HG02885 (cell line): ENCODE measurements around the gene HMCES.

Experiments used
- ATAC-seq: cut with Tn5 transposase; IDR thresholded peaks from one replicate; pipeline ENCODE4 v1.9.1; 2021; ENCODE audit warnings: mild to moderate bottlenecking; ENCODE audit not compliant: unreplicated experiment, poor library complexity

The HMCES gene

DNA sequence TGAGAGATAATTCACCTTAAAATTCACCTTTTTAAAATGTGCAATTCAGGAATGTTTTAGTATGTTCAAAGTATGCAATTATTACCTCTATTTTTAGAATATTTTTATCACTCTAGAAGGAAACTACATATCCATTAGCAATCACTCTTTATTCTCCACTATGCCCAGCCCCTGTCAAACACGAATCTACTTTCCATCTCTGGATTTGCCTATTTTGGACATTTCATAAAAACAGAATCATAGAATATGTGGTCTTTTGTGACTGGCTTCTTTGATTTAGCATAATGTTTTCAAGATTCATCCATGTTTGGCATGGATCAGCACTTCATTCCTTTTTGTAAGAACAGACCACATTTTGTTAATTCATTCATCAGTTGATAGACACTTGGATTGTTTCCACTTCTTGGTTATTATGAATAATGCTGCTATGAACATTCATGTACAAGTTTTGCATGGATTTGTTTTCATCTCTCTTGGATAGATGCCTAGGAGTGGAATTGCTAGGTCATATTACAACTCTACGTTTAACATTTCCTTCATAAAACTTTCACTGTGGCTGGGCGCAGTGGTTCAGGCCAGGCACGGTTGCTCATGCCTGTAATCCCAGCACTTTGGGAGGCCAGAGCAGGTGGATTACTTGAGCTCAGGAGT is 12.7 kb downstream of the HMCES start:
- ATAC-seq = no peak

- ATAC-seq = no peak
These were observed 16.6 kb downstream of the HMCES start for GRCh38 chr3:129295286-129295685.

GRCh38 chr3:129304146-129304961 is 25.7 kb downstream of the HMCES start:
- ATAC-seq = no peak

GRCh38 chr3:129304962-129305222 is 26.2 kb downstream of the HMCES start:
- no peak for ATAC-seq

DNA sequence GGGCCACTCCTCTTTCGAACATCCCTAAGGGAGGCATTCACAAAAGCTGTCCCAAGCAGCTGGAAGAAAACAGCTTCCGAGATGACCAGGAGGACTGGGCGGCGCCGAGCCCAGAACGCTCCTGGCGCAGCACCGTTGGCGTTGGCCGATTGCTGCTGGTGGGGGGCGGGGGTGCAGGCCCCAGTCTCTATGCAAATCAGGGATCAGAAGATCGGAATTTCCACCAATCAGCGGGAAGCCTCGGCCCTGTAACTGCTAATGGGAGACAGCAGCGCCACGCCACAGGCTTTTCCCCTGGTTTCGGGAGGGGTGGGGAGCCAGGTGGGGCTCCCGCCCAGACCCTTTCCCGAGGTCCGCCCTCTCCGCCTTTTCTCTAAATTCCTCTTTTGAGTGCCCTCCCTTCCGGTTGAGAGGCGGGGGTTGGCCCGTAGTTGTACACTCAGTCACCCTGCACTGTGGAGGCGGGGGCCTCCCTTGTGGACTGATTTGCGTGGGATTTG is 27.0 kb downstream of the HMCES start:
- no peak for ATAC-seq

DNA sequence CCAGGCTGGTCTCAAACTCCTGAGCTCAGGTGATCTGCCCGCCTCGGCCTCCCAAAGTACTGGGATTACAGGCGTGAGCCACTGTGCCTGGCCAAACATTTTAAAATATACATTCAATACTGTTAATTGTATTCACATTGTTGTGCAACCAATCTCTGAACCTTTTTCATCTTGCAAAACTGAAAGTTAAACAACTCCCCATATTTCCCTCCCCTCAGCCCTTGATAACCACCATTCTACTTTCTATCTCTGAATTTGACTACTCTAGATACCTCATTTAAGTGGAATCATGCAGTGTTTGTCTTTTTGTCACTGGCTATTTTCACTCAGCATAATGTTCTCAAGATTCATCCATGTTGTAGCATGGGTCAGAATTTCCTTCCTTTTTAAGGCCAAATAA is 30.0 kb downstream of the HMCES start:
- ATAC-seq = no peak

DNA sequence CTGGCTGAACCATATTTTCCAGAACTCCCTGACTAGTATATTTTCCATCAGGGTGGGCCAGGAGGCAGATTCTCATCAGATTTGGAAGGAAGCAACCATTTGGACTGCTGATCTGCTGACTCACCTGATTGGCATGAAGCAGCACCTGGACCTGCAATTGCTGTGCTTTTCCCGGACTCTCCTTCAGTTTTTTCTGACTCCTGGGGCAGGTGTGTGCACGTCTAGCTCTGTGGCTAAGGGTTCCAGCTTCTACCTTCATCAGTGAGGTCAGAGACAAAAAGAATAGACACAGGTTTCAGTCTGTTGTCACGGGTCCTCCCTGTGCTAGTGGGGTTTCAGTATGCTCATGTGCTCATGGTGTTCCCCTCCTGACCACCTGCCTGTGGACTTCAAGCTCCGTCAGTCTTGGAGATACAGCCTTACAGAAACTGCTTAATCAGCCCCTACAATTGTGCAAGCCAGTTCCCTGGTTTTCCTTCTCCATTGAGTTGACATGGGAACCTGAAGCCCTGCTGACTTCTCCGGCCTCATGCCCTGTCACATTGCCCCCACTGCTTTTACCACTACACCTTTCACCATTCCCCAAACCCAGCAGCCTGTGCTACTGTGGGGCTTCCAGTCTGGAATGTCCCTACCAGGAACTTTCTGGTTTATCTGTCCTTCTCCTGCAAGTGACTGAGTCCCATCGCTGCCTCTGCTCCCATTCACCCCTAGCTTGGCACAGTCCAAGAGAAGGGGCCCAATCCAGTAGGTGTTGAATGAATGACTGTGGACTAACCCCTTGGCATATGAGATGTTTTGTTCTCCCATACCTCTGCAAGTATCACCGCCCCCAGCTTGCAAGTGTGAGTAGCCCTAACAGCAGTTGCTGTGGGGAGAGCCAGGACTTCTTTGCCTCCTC is 31.7 kb downstream of the HMCES start:
- no peak for ATAC-seq

DNA sequence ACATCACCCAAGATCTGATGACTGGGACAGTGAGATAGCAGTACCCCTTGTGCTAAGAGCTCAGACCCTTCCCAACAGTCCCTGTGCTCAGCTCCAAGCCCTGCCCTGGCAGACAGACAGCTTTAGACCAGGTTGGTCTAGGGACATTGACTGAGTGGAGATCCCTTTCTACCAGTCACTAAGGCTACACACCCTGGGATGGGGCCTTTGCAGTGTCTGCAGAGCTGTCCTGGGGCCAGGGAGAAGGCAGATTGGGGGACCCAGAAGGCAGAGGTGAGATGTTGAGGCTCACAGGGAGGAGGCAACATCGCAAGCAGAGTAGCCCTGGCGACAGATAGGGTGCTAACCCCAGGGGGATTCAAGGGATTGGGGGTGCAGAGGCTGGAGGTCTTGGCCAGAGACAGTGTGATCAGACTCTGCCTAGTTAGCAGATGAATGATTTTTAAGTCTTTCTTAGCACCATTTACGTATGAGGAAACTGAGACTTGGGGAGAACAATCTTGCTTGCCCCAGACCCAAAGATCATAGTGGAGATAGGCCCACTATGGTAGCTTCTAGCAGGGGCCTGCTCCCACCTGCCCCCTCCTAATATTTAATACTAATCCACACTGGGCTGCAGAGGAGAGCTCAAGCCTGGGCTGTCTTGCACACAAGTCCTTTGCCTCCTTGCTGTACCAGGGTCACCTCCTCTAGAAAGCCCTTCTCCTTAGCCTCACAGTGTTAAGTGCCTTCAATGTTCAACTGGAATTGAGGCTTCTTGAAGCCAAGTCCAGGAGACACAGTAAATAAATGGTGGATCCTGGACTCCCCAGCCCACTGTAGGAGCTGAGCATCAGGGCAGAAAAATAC is 32.6 kb downstream of the HMCES start:
- no peak for ATAC-seq

GRCh38 chr3:129312021-129312639 is 33.5 kb downstream of the HMCES start:
- no peak for ATAC-seq

- ATAC-seq = no peak
These were observed 34.2 kb downstream of the HMCES start for GRCh38 chr3:129312671-129313414.

GRCh38 chr3:129313415-129313664 is 34.7 kb downstream of the HMCES start:
- ATAC-seq = no peak

- ATAC-seq = no peak
These were observed 35.2 kb downstream of the HMCES start for GRCh38 chr3:129313665-129314385.

DNA sequence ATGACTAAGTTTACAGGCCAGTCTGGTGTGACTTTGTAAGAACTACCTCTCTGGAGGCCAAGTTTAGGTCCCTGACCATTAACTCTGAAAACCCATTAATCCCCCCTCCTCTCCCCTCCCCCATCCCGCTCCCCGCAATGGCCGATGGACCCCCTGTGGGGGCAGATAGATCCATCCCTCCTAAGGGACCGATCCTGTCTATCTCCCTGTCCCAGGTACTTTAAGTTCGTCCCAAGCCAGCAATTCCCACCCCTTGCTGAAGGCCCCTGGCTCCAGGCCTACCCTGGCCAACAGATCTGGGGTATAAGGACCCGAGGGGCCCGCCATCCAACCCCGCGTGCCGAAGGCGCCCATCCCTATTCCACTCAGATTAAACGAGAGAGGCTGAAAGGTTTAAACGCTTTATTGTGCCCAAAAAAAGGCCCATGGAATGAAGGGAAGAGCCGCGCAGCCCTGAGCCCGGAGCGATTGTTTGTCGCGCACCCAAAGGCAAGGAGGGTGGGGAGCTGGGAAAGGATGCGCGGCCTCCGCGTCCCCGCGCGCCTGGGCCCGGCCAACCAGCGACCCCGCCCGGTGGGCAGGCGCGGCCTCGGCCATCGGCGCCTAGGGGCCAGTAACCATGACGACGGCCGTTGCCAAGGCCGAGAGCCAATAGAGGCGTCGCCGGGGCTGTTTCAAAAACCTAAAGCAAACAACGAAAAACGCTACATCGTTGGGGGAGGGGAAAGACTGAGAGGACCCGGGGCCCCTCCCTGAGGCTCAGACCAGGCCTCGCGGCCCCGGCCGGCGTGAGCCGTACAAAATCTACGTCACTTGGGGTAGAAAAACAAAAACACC is 35.9 kb downstream of the HMCES start:
- peak; percentile 37 for ATAC-seq

GRCh38 chr3:129315223-129315997 is 36.7 kb downstream of the HMCES start:
- ATAC-seq = no peak

- no peak for ATAC-seq
These were observed 37.3 kb downstream of the HMCES start for GRCh38 chr3:129315998-129316247.

DNA sequence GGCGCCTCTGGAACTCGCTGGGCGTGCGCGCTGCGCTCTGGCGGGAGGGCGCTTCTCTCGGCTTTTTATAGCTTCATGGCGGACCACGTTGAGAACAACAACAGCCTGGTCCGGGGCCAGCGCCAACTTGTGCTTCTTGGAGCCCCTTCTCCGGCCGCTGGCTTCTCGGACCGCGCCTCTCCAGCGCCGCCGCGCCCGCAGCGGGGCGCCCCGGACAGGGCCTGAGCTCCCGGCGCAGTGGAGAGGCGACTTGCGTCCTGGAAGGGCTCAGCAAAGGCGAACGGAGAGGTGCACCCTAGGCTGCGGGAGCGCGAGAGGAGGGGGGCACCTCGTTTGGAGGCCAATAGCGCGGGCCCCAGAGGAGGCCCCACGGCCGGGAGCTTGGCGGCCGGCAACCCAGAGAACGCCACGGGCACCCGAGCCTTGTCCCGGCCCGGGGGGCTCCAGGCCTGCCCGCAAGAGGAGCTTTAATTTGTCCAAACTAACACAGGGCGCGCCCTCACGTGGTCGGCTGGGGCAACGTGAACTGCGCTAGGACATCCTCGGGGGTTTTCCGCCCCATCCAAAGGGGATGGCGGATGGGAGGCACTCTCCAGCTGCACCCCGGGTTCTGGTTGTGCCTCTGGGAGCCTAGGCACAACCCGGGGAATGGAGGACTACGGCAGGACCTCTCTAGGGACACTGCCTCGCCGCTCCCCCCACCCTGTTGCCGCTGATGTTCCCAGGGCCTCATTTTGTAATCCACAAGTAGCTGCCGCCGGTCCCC is 37.8 kb downstream of the HMCES start:
- ATAC-seq = peak; percentile 47
